Hepatocyte (in vitro differentiated cells): Measurements from ENCODE around the gene EPC2. TPM values are rescaled to one million over a fixed set of nuclear protein-coding genes. Genes with fewer than 3 reads are reported as not detected.
"Not testable (repeated sequence)": the region's sequence is repeated elsewhere in the genome, so short reads cannot be mapped to it uniquely, and the experiment has no call there.

Experiments
- DNase-seq: peaks from one replicate; pipeline ENCODE4 v3.0.0-alpha.2; 2016; ENCODE audit warnings: low spot score
- H2AFZ ChIP-seq: fragments of 200-600 bp; sonication (generic); 2 replicates; pipeline ENCODE4 v1.6.0; 2016; ENCODE audit warnings: antibody characterized with exemption, mild to moderate bottlenecking
- H3K27ac ChIP-seq: fragments of 200-600 bp; sonication (generic); 2 replicates; pipeline ENCODE4 v1.5.1; 2016; ENCODE audit warnings: mild to moderate bottlenecking
- H3K27me3 ChIP-seq: fragments of 200-600 bp; sonication (generic); 2 replicates; pipeline ENCODE4 v1.6.1; 2016
- H3K36me3 ChIP-seq: fragments of 200-600 bp; sonication (generic); replicated peaks from 2 replicates; pipeline ENCODE4 v1.5.1; 2016; ENCODE audit warnings: low read depth; ENCODE audit not compliant: insufficient read depth
- H3K4me1 ChIP-seq: fragments of 200-600 bp; sonication (generic); 2 replicates; pipeline ENCODE4 v1.5.1; 2016; ENCODE audit warnings: mild to moderate bottlenecking, moderate library complexity; ENCODE audit not compliant: insufficient read depth
- H3K4me2 ChIP-seq: fragments of 200-600 bp; sonication (generic); 2 replicates; pipeline ENCODE4 v1.6.0; 2016
- H3K4me3 ChIP-seq: fragments of 200-600 bp; sonication (generic); 2 replicates; pipeline ENCODE4 v1.5.1; 2016; ENCODE audit warnings: mild to moderate bottlenecking
- H3K79me2 ChIP-seq: fragments of 200-600 bp; sonication (generic); 2 replicates; pipeline ENCODE4 v1.6.0; 2017; ENCODE audit warnings: mild to moderate bottlenecking
- H3K9me2 ChIP-seq: fragments of 200-600 bp; sonication (generic); replicated peaks from 2 replicates; pipeline ENCODE4 v1.6.0; 2017; ENCODE audit warnings: mild to moderate bottlenecking; ENCODE audit not compliant: insufficient read depth
- H3K9me3 ChIP-seq: fragments of 200-600 bp; sonication (generic); 2 replicates; pipeline ENCODE4 v1.5.1; 2016; ENCODE audit warnings: low read depth, mild to moderate bottlenecking
- H4K20me1 ChIP-seq: fragments of 200-600 bp; sonication (generic); 2 replicates; pipeline ENCODE4 v1.6.0; 2016; ENCODE audit warnings: mild to moderate bottlenecking; ENCODE audit not compliant: insufficient read depth, poor library complexity, severe bottlenecking
- EZH2 ChIP-seq: fragments of 200-600 bp; sonication (generic); IDR thresholded peaks from 2 replicates; pipeline ENCODE4 v1.6.1; 2016; ENCODE audit warnings: antibody characterized with exemption, mild to moderate bottlenecking, borderline replicate concordance
- EZH2phosphoT487 ChIP-seq: fragments of 200-600 bp; sonication (generic); IDR thresholded peaks from one replicate; pipeline ENCODE4 v1.6.1; 2018; ENCODE audit warnings: antibody characterized with exemption, mild to moderate bottlenecking, low read depth, moderate library complexity; ENCODE audit not compliant: unreplicated experiment, severe bottlenecking
- WGBS: methylation state at CpG from one replicate; pipeline ENCODE4 v1.1.6; 2016; ENCODE audit warnings: low lambda C conversion rate; ENCODE audit errors: missing lambda C conversion rate; 5-methylcytosine and 5-hydroxymethylcytosine counted together
- polyA plus RNA-seq: library from polyadenylated mRNA; unstranded; fragments of >200 nt; fragmentation: Nextera tagmentation; extraction: Ambion mirVana; gene quantifications from 2 replicates; pipeline ENCODE4 v1.2.1, GENCODE V29; 2016
- total RNA-seq: library from RNA; depleted of rRNA; stranded (reverse); fragments of >200 nt; gene quantifications from 2 replicates; pipeline ENCODE4 v1.2.3, GENCODE V29; 2014
- TF ChIP-seq, protein P1 (sequence below): fragments of 200-600 bp; sonication (generic); IDR thresholded peaks from 2 replicates; pipeline ENCODE4 v1.5.1; 2016; ENCODE audit warnings: antibody characterized with exemption, mild to moderate bottlenecking; ENCODE audit not compliant: poor library complexity

EPC2 gene
- total and polyA plus RNA-seq, 2 experiments from 2014 or later, result 2.6 to 37.8 TPM

GRCh38 chr2:148660999-148661398, 16.4 kb downstream of the EPC2 start:
- Histone ChIP-seq H3K27me3 (no peaks in the 10 kb centered on the region), H2AFZ (no peak overlapping the region), H3K36me3 (no peaks in the 10 kb centered on the region), H3K27ac (no peak overlapping the region), H3K4me2 (no peak overlapping the region), H3K4me1 (peaks cover 8% of the 10 kb centered on the region), H4K20me1 (peaks cover 86% of the 10 kb centered on the region), H3K79me2 (peaks cover 97% of the 10 kb centered on the region), H3K9me2 (no peaks in the 10 kb centered on the region), H3K4me3 (no peak overlapping the region), H3K9me3 (no peaks in the 10 kb centered on the region)
- no peak for TF ChIP-seq EZH2
- no peak for TF ChIP-seq EZH2phosphoT487
- TF ChIP-seq, protein P1, sequence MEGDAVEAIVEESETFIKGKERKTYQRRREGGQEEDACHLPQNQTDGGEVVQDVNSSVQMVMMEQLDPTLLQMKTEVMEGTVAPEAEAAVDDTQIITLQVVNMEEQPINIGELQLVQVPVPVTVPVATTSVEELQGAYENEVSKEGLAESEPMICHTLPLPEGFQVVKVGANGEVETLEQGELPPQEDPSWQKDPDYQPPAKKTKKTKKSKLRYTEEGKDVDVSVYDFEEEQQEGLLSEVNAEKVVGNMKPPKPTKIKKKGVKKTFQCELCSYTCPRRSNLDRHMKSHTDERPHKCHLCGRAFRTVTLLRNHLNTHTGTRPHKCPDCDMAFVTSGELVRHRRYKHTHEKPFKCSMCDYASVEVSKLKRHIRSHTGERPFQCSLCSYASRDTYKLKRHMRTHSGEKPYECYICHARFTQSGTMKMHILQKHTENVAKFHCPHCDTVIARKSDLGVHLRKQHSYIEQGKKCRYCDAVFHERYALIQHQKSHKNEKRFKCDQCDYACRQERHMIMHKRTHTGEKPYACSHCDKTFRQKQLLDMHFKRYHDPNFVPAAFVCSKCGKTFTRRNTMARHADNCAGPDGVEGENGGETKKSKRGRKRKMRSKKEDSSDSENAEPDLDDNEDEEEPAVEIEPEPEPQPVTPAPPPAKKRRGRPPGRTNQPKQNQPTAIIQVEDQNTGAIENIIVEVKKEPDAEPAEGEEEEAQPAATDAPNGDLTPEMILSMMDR, result no peak
- no peak for DNase-seq

GRCh38 chr2:148662332-148662731, 17.8 kb downstream of the EPC2 start:
- H3K79me2 ChIP-seq, result peaks cover 97% of the 10 kb centered on the region

DNA sequence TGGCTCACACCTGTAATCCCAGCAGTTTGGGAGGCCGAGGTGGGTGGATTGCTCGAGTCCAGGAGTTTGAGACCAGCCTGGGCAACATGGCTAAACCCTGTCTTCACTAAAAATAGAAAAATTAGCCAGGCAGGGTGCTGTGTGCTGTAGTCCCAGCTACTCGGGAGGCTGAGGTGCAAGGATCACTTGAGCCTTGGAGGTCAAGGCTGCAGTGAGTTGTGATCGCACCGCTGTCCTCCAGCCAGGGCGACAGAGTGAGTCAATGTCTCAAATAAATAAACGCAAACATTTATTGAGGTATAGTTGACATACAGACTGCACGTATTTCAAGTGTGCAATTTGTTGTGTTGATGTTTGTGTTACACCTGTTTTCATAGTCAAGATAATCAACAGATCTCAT, 19.7 kb downstream of the EPC2 start:
- Histone ChIP-seq H3K4me2 (no peak overlapping the region), H4K20me1 (peaks cover 86% of the 10 kb centered on the region), H3K9me3 (no peaks in the 10 kb centered on the region), H3K79me2 (peaks cover 97% of the 10 kb centered on the region), H3K36me3 (no peaks in the 10 kb centered on the region), H3K4me3 (no peak overlapping the region), H2AFZ (no peak overlapping the region), H3K4me1 (peaks cover 8% of the 10 kb centered on the region), H3K27ac (no peak overlapping the region), H3K27me3 (no peaks in the 10 kb centered on the region), H3K9me2 (no peaks in the 10 kb centered on the region)
- no peak for DNase-seq
- WGBS, result 89% methylated on average over 8 of the region's 8 CpGs
- no peak for TF ChIP-seq EZH2
- TF ChIP-seq, protein P1, result no peak
- TF ChIP-seq EZH2phosphoT487, result no peak

More at GRCh38 chr2:148662332-148662731, 17.8 kb downstream of the EPC2 start:
- WGBS, result 94% methylated on average over 8 of the region's 8 CpGs
- H3K27me3 ChIP-seq, DNase-seq, H3K9me3 ChIP-seq, H3K36me3 ChIP-seq, H3K4me1 ChIP-seq, H3K4me3 ChIP-seq, H3K4me2 ChIP-seq, H3K27ac ChIP-seq, H2AFZ ChIP-seq, H3K9me2 ChIP-seq: not testable (repeated sequence)
- peaks cover 86% of the 10 kb centered on the region for H4K20me1 ChIP-seq

DNA sequence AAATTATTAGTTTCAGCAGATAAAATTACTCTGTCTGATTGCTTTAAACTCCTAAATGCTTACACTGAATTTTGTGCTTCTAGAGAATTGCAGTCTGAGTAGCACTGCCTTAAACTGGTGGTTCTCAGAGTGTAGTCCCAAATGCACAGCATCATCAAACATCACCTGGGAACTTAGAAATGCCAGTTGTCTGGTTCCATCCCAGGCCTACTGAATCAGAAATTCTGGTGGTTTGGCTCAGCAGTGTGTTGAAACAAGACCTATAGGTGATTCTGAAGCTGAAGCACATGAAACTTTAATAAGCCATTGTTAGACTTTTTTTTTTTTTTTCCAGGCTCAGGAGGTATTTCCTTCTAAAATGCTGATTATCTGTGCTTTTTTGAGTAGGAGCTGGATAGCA, 22.0 kb downstream of the EPC2 start:
- TF ChIP-seq, protein P1, result no peak
- TF ChIP-seq EZH2phosphoT487 (no peak), EZH2 (no peak)
- Histone ChIP-seq H2AFZ (no peak overlapping the region), H3K4me3 (no peak overlapping the region), H3K9me2 (no peaks in the 10 kb centered on the region), H3K9me3 (no peaks in the 10 kb centered on the region), H3K36me3 (no peaks in the 10 kb centered on the region), H3K4me1 (no peaks in the 10 kb centered on the region), H3K27me3 (no peaks in the 10 kb centered on the region), H3K27ac (no peak overlapping the region), H3K4me2 (no peak overlapping the region), H4K20me1 (peaks cover 86% of the 10 kb centered on the region), H3K79me2 (peaks cover 97% of the 10 kb centered on the region)
- no peak for DNase-seq
